IMR-90 (cell line): ENCODE data around the gene CENPN. TPM values are rescaled to one million over a fixed set of nuclear protein-coding genes. Genes with fewer than 3 reads are reported as not detected.

Experiments
- ATAC-seq: fragments of 200-7000 bp; cut with Tn5 transposase; 2 replicates; pipeline ENCODE4 v1.9.1; 2020; ENCODE audit warnings: low read depth, mild to moderate bottlenecking, moderate library complexity
- BruUV-seq: library from RNA; stranded (reverse); fragments of 400-500 nt; replicated peaks from 2 replicates; lab custom pipeline; 2021; lab: Mats Ljungman, UMichigan
- CTCF ChIA-PET: fragments of 300-600 bp; formaldehyde crosslinking; extraction: SDS; loops from one replicate; lab custom pipeline; 2021; ENCODE audit warnings: antibody characterized with exemption; lab: Yijun Ruan, JAX
- POLR2A ChIA-PET: fragments of 300-600 bp; sonication (Branson Sonifier 250); formaldehyde crosslinking; loops from one replicate; lab custom pipeline; 2022; ENCODE audit warnings: antibody characterized with exemption; ENCODE audit not compliant: unreplicated experiment; lab: Charles Lee
- DNase-seq: peaks from one replicate; pipeline ENCODE4 v3.0.0; 2013
- H2AFZ ChIP-seq: replicated peaks from 2 replicates; pipeline ENCODE3; 2013; ENCODE audit warnings: low read length, mild to moderate bottlenecking; ENCODE audit not compliant: poor library complexity
- H2AK5ac ChIP-seq: 2 replicates; pipeline ENCODE4 v1.6.1; 2013; ENCODE audit warnings: low read depth, low read length, inconsistent platforms
- H2AK9ac ChIP-seq: replicated peaks from 2 replicates; pipeline ENCODE3; 2013; ENCODE audit warnings: mild to moderate bottlenecking, low read depth, low read length, moderate library complexity; ENCODE audit not compliant: poor library complexity
- H2BK120ac ChIP-seq: 2 replicates; pipeline ENCODE4 v1.6.1; 2013; ENCODE audit warnings: low read depth, low read length, inconsistent platforms
- H2BK15ac ChIP-seq: 3 replicates; pipeline ENCODE4 v1.6.1; 2013; ENCODE audit warnings: low read depth, low read length, inconsistent platforms
- H2BK20ac ChIP-seq: 2 replicates; pipeline ENCODE4 v1.6.1; 2013; ENCODE audit warnings: low read depth, mild to moderate bottlenecking, inconsistent platforms, low read length, moderate library complexity
- H2BK5ac ChIP-seq: 2 replicates; pipeline ENCODE4 v1.6.1; 2013; ENCODE audit warnings: mild to moderate bottlenecking, low read depth, low read length, inconsistent platforms; ENCODE audit not compliant: poor library complexity, severe bottlenecking
- H3K14ac ChIP-seq: replicated peaks from 2 replicates; pipeline ENCODE4 v1.6.1; 2013; ENCODE audit warnings: low read depth, low read length, inconsistent platforms
- H3K18ac ChIP-seq: 2 replicates; pipeline ENCODE4 v1.6.1; 2013; ENCODE audit warnings: low read depth, low read length, control low read depth
- H3K23ac ChIP-seq: 2 replicates; pipeline ENCODE4 v1.6.1; 2013; ENCODE audit warnings: low read depth, low read length, inconsistent platforms
- H3K27ac ChIP-seq: 2 replicates; pipeline ENCODE4 v1.5.1; 2013; ENCODE audit warnings: mild to moderate bottlenecking, control low read depth, low read length; ENCODE audit not compliant: insufficient read depth
- H3K27me3 ChIP-seq: 2 replicates; pipeline ENCODE4 v1.6.1; 2013; ENCODE audit warnings: low read length; ENCODE audit not compliant: control insufficient read depth, insufficient read depth
- H3K36me3 ChIP-seq: 2 replicates; pipeline ENCODE4 v1.6.1; 2013; ENCODE audit warnings: low read length, mixed read lengths; ENCODE audit not compliant: control insufficient read depth, insufficient read depth
- H3K4ac ChIP-seq: 2 replicates; pipeline ENCODE4 v1.6.1; 2013; ENCODE audit warnings: low read depth, low read length, inconsistent platforms
- H3K4me1 ChIP-seq: 2 replicates; pipeline ENCODE4 v1.6.1; 2013; ENCODE audit warnings: low read length, mixed read lengths; ENCODE audit not compliant: control insufficient read depth, insufficient read depth
- H3K4me2 ChIP-seq: 2 replicates; pipeline ENCODE4 v1.6.1; 2013; ENCODE audit warnings: low read depth, mild to moderate bottlenecking, control low read depth, low read length, moderate library complexity
- H3K4me3 ChIP-seq: 2 replicates; pipeline ENCODE4 v1.5.1; 2013; ENCODE audit warnings: low read depth, mild to moderate bottlenecking, control low read depth, low read length, moderate library complexity; ENCODE audit not compliant: insufficient read depth
- H3K56ac ChIP-seq: 2 replicates; pipeline ENCODE4 v1.6.1; 2013; ENCODE audit warnings: low read length, inconsistent platforms; ENCODE audit not compliant: insufficient read depth; ENCODE audit errors: extremely low read depth
- H3K79me1 ChIP-seq, 2 experiments: 2 replicates each; pipeline ENCODE4 v1.6.1; 2013; ENCODE audit warnings: low read length in 2 of 2, inconsistent platforms in 1 of 2, low read depth in 1 of 2
- H3K9ac ChIP-seq: 2 replicates; pipeline ENCODE4 v1.6.1; 2013; ENCODE audit warnings: low read depth, low read length, control low read depth
- H3K9me1 ChIP-seq: 2 replicates; pipeline ENCODE4 v1.6.1; 2013; ENCODE audit warnings: low read length, inconsistent platforms; ENCODE audit not compliant: insufficient read depth
- H3K9me3 ChIP-seq: 2 replicates; pipeline ENCODE4 v1.6.1; 2013; ENCODE audit warnings: low read length; ENCODE audit not compliant: control insufficient read depth, insufficient read depth
- H4K20me1 ChIP-seq: 2 replicates; pipeline ENCODE4 v1.6.1; 2013; ENCODE audit warnings: low read length, inconsistent platforms; ENCODE audit not compliant: insufficient read depth
- H4K5ac ChIP-seq: 2 replicates; pipeline ENCODE4 v1.6.1; 2013; ENCODE audit warnings: mild to moderate bottlenecking, low read depth, low read length, control low read depth
- H4K8ac ChIP-seq, 2 experiments: 2 replicates each; pipeline ENCODE4 v1.6.1; 2013; ENCODE audit warnings: low read depth in 2 of 2, low read length in 2 of 2, control low read depth in 1 of 2, inconsistent platforms in 1 of 2
- H4K91ac ChIP-seq: 2 replicates; pipeline ENCODE4 v1.6.1; 2013; ENCODE audit warnings: low read depth, low read length, inconsistent platforms; ENCODE audit not compliant: insufficient read depth
- BHLHE40 ChIP-seq: fragments of 150-350 bp; IDR thresholded peaks from 2 replicates; pipeline ENCODE4 v1.6.1; 2016; ENCODE audit warnings: mild to moderate bottlenecking, low read depth, low read length
- CEBPB ChIP-seq: IDR thresholded peaks from 2 replicates; pipeline ENCODE4 v1.6.1; 2012; ENCODE audit warnings: low read depth, low read length, improper control_type of control experiment
- CHD1 ChIP-seq: IDR thresholded peaks from 2 replicates; pipeline ENCODE4 v1.6.1; 2012; ENCODE audit warnings: low read depth, low read length, improper control_type of control experiment
- CTCF ChIP-seq: conservative IDR thresholded peaks from 2 replicates; pipeline ENCODE4 v1.5.1; 2012; ENCODE audit warnings: mild to moderate bottlenecking, low read depth, low read length, improper control_type of control experiment
- ELK1 ChIP-seq: fragments of 150-350 bp; IDR thresholded peaks from 2 replicates; pipeline ENCODE4 v1.6.1; 2016; ENCODE audit warnings: low read depth, mild to moderate bottlenecking, low read length, moderate library complexity, borderline replicate concordance
- FOS ChIP-seq: fragments of 150-350 bp; IDR thresholded peaks from 2 replicates; pipeline ENCODE4 v1.6.1; 2016; ENCODE audit warnings: low read depth, low read length
- MAFK ChIP-seq: IDR thresholded peaks from 2 replicates; pipeline ENCODE4 v1.6.1; 2012; ENCODE audit warnings: low read depth, low read length, improper control_type of control experiment
- MAZ ChIP-seq: IDR thresholded peaks from 2 replicates; pipeline ENCODE4 v1.6.1; 2012; ENCODE audit warnings: low read depth, mild to moderate bottlenecking, low read length, improper control_type of control experiment, moderate library complexity, borderline replicate concordance
- MXI1 ChIP-seq: IDR thresholded peaks from 2 replicates; pipeline ENCODE4 v1.6.1; 2012; ENCODE audit warnings: low read depth, mild to moderate bottlenecking, low read length, moderate library complexity, borderline replicate concordance
- NFE2L2 ChIP-seq: fragments of 150-350 bp; IDR thresholded peaks from 2 replicates; pipeline ENCODE4 v1.6.1; 2016; ENCODE audit warnings: low read depth, mild to moderate bottlenecking, low read length
- POLR2A ChIP-seq: IDR thresholded peaks from 2 replicates; pipeline ENCODE4 v1.6.1; 2012; ENCODE audit warnings: mild to moderate bottlenecking, low read depth, low read length
- RAD21 ChIP-seq: IDR thresholded peaks from 2 replicates; pipeline ENCODE4 v1.6.1; 2012; ENCODE audit warnings: low read length, improper control_type of control experiment
- RCOR1 ChIP-seq: IDR thresholded peaks from 2 replicates; pipeline ENCODE4 v1.6.1; 2012; ENCODE audit warnings: mild to moderate bottlenecking, low read length, improper control_type of control experiment; ENCODE audit not compliant: insufficient replicate concordance
- RFX5 ChIP-seq: IDR thresholded peaks from 2 replicates; pipeline ENCODE4 v1.8.0; 2012; ENCODE audit warnings: low read depth, mild to moderate bottlenecking, low read length, moderate library complexity
- SMC3 ChIP-seq: fragments of 150-350 bp; IDR thresholded peaks from 2 replicates; pipeline ENCODE4 v1.6.1; 2016; ENCODE audit warnings: low read depth, mild to moderate bottlenecking, antibody characterized with exemption, low read length, moderate library complexity
- USF2 ChIP-seq: fragments of 150-350 bp; IDR thresholded peaks from 2 replicates; pipeline ENCODE4 v1.6.1; 2017; ENCODE audit warnings: mild to moderate bottlenecking, antibody characterized with exemption, low read length, low read depth
- WGBS, 2 experiments: methylation state at CpG; one replicate each; pipeline versions ENCODE4 v1.1.5 to v1.1.7; 2013; ENCODE audit warnings: missing lambda C conversion rate in 2 of 2; ENCODE audit not compliant: insufficient read length in 1 of 2; ENCODE audit errors: extremely low coverage in 2 of 2; 5-methylcytosine and 5-hydroxymethylcytosine counted together
- dilution Hi-C: fragments of 300-500 bp; cut with HindIII; formaldehyde crosslinking; loops from one replicate; pipeline ENCODE4 v1.14.3; 2018; ENCODE audit warnings: low sequenced_read_pairs; ENCODE audit not compliant: unreplicated experiment
- in situ Hi-C: fragments of 300-500 bp; cut with MboI; formaldehyde crosslinking; loops from 3 replicates; pipeline ENCODE4 v1.14.3; 2019; ENCODE audit warnings: low sequenced_read_pairs, inconsistent platforms, mixed read lengths
- intact Hi-C: fragments of 100-400 bp; cut with micrococcal nuclease; formaldehyde crosslinking; loops from 2 replicates; pipeline ENCODE4 v1.10.0; 2022
- polyA plus RNA-seq, 3 experiments: library from polyadenylated mRNA; depleted of rRNA; stranded (reverse); fragments of >200 nt; gene quantifications; 2 replicates each; pipeline ENCODE4 v1.2.3, GENCODE V29; 2012; ENCODE audit warnings: low replicate concordance in 1 of 3
- total RNA-seq: library from RNA; depleted of rRNA; stranded (reverse); fragments of >200 nt; gene quantifications from 2 replicates; pipeline ENCODE4 v1.2.3, GENCODE V29; 2012

CENPN gene
- total and polyA plus RNA-seq, 2 of the 4 experiments (the other 2 are of a cell fraction) = 20.5 to 22.8 TPM

DNA sequence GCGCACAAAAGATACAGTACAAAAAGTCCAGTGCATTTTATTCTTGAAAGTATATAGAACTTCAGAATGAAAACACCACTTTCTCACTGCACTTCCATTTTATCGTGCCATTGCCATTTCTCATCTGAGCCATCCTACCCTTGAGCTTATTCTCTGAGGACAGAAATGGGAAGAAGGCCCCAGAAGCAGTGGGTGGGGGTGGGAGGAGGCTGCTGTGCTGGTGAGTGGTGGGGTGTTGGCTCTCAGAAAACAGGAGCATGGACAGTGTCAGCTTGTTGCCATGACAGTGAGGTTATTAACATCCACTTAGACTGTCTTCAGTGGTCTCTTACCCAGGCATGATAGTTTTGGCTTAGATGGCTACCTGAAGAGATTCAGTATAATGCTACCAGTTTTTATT, 33.1 kb downstream of the CENPN start:
- H3K14ac ChIP-seq = no peak overlapping the region
- H3K27ac ChIP-seq = no peak overlapping the region
- H3K56ac ChIP-seq = no peak overlapping the region
- in situ Hi-C loops (loop anchor here (25.0 kb wide), 1 partner anchor 697 kb away; no protein-coding TSS in a partner anchor), dilution Hi-C loops (no loop called here), intact Hi-C loops (no loop called here)
- H2BK20ac ChIP-seq = no peak overlapping the region
- ATAC-seq (no peak), DNase-seq (no peak)
- no peak overlapping the region for H2AK5ac ChIP-seq
- no peak overlapping the region for H4K8ac ChIP-seq
- ChIA-PET CTCF (no interaction called here), POLR2A (no interaction called here)
- no peak overlapping the region for H3K4ac ChIP-seq
- H3K79me1 ChIP-seq = peaks cover 35 to 38% of the 10 kb centered on the region in 2 experiments
- no peak overlapping the region for H3K9ac ChIP-seq
- no CpG with 5 or more reads among the region's 2 CpGs for WGBS, 2 experiments
- H3K23ac ChIP-seq = no peak overlapping the region
- H2BK5ac ChIP-seq = no peak overlapping the region
- no peak overlapping the region for H3K4me2 ChIP-seq
- peaks cover 26% of the 10 kb centered on the region for H3K36me3 ChIP-seq
- H4K20me1 ChIP-seq = peaks cover 9% of the 10 kb centered on the region; the same call in 1 of the 2 replicates
- H3K27me3 ChIP-seq = no peaks in the 10 kb centered on the region
- H2BK15ac ChIP-seq = no peak overlapping the region
- BruUV-seq = no TSS peak
- H4K5ac ChIP-seq = no peak overlapping the region
- no peak overlapping the region for H4K91ac ChIP-seq
- TF ChIP-seq SMC3 = no peak
- TF ChIP-seq CHD1 = no peak
- TF ChIP-seq MXI1 = no peak
- no peak for TF ChIP-seq CEBPB
- TF ChIP-seq RCOR1 = no peak
- no peak for TF ChIP-seq BHLHE40
- no peak for TF ChIP-seq NFE2L2
- TF ChIP-seq FOS = no peak
- no peak for TF ChIP-seq RFX5
- TF ChIP-seq CTCF = no peak
- TF ChIP-seq USF2 = no peak
- TF ChIP-seq MAFK = no peak
- no peak for TF ChIP-seq ELK1
- TF ChIP-seq RAD21 = no peak
- TF ChIP-seq POLR2A = no peak
- no peak for TF ChIP-seq MAZ
- no peaks in the 10 kb centered on the region for H3K9me3 ChIP-seq
- H2AK9ac ChIP-seq = no peak overlapping the region
- no peak overlapping the region for H2BK120ac ChIP-seq
- H3K18ac ChIP-seq = no peak overlapping the region
- H3K4me1 ChIP-seq = peaks cover 2% of the 10 kb centered on the region; the same call in 1 of the 2 replicates
- no peak overlapping the region for H3K4me3 ChIP-seq
- H2AFZ ChIP-seq = no peak overlapping the region
- H3K9me1 ChIP-seq = peaks cover 16% of the 10 kb centered on the region; the same call in 1 of the 2 replicates
